HepG2 (cell line): ENCODE data around the gene COL9A3. TPM values are rescaled to one million over a fixed set of nuclear protein-coding genes. Genes with fewer than 3 reads are reported as not detected.
A peak's percentile ranks its signal among the peaks of the same experiment; 100 is the strongest.

Experiments used
- AGO2 ChIP-seq: fragments of 200-400 bp; formaldehyde crosslinking; optimal IDR thresholded peaks from 2 replicates; pipeline ENCODE3; 2017; ENCODE audit warnings: mild to moderate bottlenecking, low read depth, low read length, moderate library complexity
- AKAP8 ChIP-seq: sonication (generic); formaldehyde crosslinking; IDR thresholded peaks from 2 replicates; pipeline ENCODE4 v1.5.1; 2020; ENCODE audit warnings: mild to moderate bottlenecking, missing genetic modification reagents
- ERF ChIP-seq: IDR thresholded peaks from 2 replicates; pipeline ENCODE4 v1.6.1; 2018; ENCODE audit warnings: missing biosample characterization, missing genetic modification reagents
- ETV5 ChIP-seq: IDR thresholded peaks from 2 replicates; pipeline ENCODE4 v1.6.1; 2018; ENCODE audit warnings: missing biosample characterization, missing genetic modification reagents, inconsistent platforms, borderline replicate concordance
- FOXC1 ChIP-seq: sonication (generic); formaldehyde crosslinking; IDR thresholded peaks from 2 replicates; pipeline ENCODE4 v1.8.0; 2022; ENCODE audit warnings: mild to moderate bottlenecking, missing genetic modification reagents, borderline replicate concordance
- GABPB1 ChIP-seq: IDR thresholded peaks from 2 replicates; pipeline ENCODE4 v1.6.1; 2016; ENCODE audit warnings: mild to moderate bottlenecking, missing genetic modification reagents, moderate library complexity, missing compliant biosample characterization
- HNRNPL ChIP-seq: fragments of 200-400 bp; formaldehyde crosslinking; IDR thresholded peaks from 2 replicates; pipeline ENCODE4 v1.6.1; 2017; ENCODE audit warnings: mild to moderate bottlenecking, low read depth, low read length
- KDM1A ChIP-seq: IDR thresholded peaks from 2 replicates; pipeline ENCODE4 v1.6.1; 2016; ENCODE audit warnings: missing compliant biosample characterization
- KLF6 ChIP-seq: IDR thresholded peaks from 2 replicates; pipeline ENCODE4 v1.8.0; 2016; ENCODE audit warnings: missing biosample characterization, missing genetic modification reagents
- NONO ChIP-seq, 2 experiments: fragments of 450-650 bp in 1 of 2; sonication (generic) in 1 of 2; formaldehyde crosslinking in 1 of 2; IDR thresholded peaks in 1 of 2; conservative IDR thresholded peaks in 1 of 2; 2 replicates each; pipeline versions ENCODE4 v1.6.1 to v1.8.0; 2017 to 2022; ENCODE audit warnings: mild to moderate bottlenecking in 1 of 2, missing genetic modification reagents in 1 of 2, moderate library complexity in 1 of 2
- NR0B2 ChIP-seq: sonication (generic); formaldehyde crosslinking; IDR thresholded peaks from 2 replicates; pipeline ENCODE4 v1.4.0; 2020; ENCODE audit warnings: mild to moderate bottlenecking, missing genetic modification reagents
- ONECUT2 ChIP-seq: sonication (generic); formaldehyde crosslinking; IDR thresholded peaks from 2 replicates; pipeline ENCODE4 v1.4.0; 2020; ENCODE audit warnings: missing genetic modification reagents
- RAD21 ChIP-seq: fragments of 450-650 bp; formaldehyde crosslinking; IDR thresholded peaks from 2 replicates; pipeline ENCODE4 v1.5.0; 2020; ENCODE audit warnings: mild to moderate bottlenecking
- REXO4 ChIP-seq: sonication (generic); formaldehyde crosslinking; IDR thresholded peaks from 2 replicates; pipeline ENCODE4 v1.8.0; 2022; ENCODE audit warnings: missing genetic modification reagents, mild to moderate bottlenecking, borderline replicate concordance
- SAFB2 ChIP-seq: sonication (generic); formaldehyde crosslinking; IDR thresholded peaks from 2 replicates; pipeline ENCODE4 v1.5.1; 2020; ENCODE audit warnings: missing genetic modification reagents, low read depth, mild to moderate bottlenecking, borderline replicate concordance
- SRSF1 ChIP-seq: fragments of 200-400 bp; formaldehyde crosslinking; optimal IDR thresholded peaks from 2 replicates; pipeline ENCODE3; 2017; ENCODE audit warnings: mild to moderate bottlenecking, low read depth, low read length, moderate library complexity
- TAF1 ChIP-seq: sonication (generic); formaldehyde crosslinking; IDR thresholded peaks from 2 replicates; pipeline ENCODE4 v1.4.0; 2020; ENCODE audit warnings: missing genetic modification reagents
- TEAD3 ChIP-seq: optimal IDR thresholded peaks from 2 replicates; pipeline ENCODE3; 2016; ENCODE audit warnings: borderline replicate concordance
- ZC3H13 ChIP-seq: sonication (generic); formaldehyde crosslinking; IDR thresholded peaks from 2 replicates; pipeline ENCODE4 v1.8.1; 2023; ENCODE audit warnings: mild to moderate bottlenecking, missing genetic modification reagents, moderate library complexity
- ZFX ChIP-seq: sonication (generic); formaldehyde crosslinking; IDR thresholded peaks from 2 replicates; pipeline ENCODE4 v1.4.0; 2020; ENCODE audit warnings: mild to moderate bottlenecking, low read depth, missing genetic modification reagents, moderate library complexity
- ZNF263 ChIP-seq: sonication (generic); formaldehyde crosslinking; IDR thresholded peaks from 2 replicates; pipeline ENCODE4 v1.4.0; 2020; ENCODE audit warnings: missing genetic modification reagents
- ZNF431 ChIP-seq: sonication (generic); formaldehyde crosslinking; IDR thresholded peaks from 2 replicates; pipeline ENCODE4 v1.9.0; 2022; ENCODE audit warnings: missing genetic modification reagents, low read depth, mild to moderate bottlenecking, borderline replicate concordance
- ZNF687 ChIP-seq: sonication (generic); formaldehyde crosslinking; IDR thresholded peaks from 2 replicates; pipeline ENCODE4 v1.5.1; 2020; ENCODE audit warnings: mild to moderate bottlenecking, missing genetic modification reagents, moderate library complexity
- ZNF766 ChIP-seq: sonication (generic); formaldehyde crosslinking; IDR thresholded peaks from 2 replicates; pipeline ENCODE4 v1.5.0; 2020; ENCODE audit warnings: missing genetic modification reagents, borderline replicate concordance
- polyA plus RNA-seq, 8 experiments: library from polyadenylated mRNA; depleted of rRNA in 3 of 8; stranded (reverse) in 7 of 8; unstranded in 1 of 8; fragments of >200 nt; fragmentation: Illumina TruSeq in 4 of 8; extraction: Trizol in 4 of 8; gene quantifications; 2 replicates each; pipeline versions ENCODE4 v1.2.1 to v1.2.3, GENCODE V29; 2011 to 2016; ENCODE audit warnings: low read depth in 4 of 8, missing spikeins in 1 of 8, mixed read lengths in 1 of 8; ENCODE audit not compliant: insufficient read depth in 1 of 8
- total RNA-seq, 5 experiments: library from RNA; depleted of rRNA; stranded (reverse); fragments of >200 nt; fragmentation: Illumina TruSeq; extraction: Trizol; gene quantifications; 2 replicates each; pipeline ENCODE4 v1.2.3, GENCODE V29; 2016; ENCODE audit warnings: low read depth in 1 of 5

COL9A3 gene
- total and polyA plus RNA-seq, 2 of the 13 experiments (the other 11 are each of a cell fraction or from before 2014, with no cell fraction given), result 155 to 204 TPM

- TF ChIP-seq ZNF263 (CRISPR knock-in tag), result peak; percentile 4; the same call in 1 of the 2 replicates
- TF ChIP-seq ONECUT2, result no peak
- peak; percentile 88 for TF ChIP-seq TEAD3 (CRISPR knock-in tag)
- TF ChIP-seq ZC3H13, result peak; percentile 57; the same call in 1 of the 2 replicates
- TF ChIP-seq RAD21, result 0 out of 2 replicates have a peak, but pooled peaks have one; percentile 10
- TF ChIP-seq KLF6 (CRISPR knock-in tag), result 0 out of 2 replicates have a peak, but pooled peaks have one; percentile 27
- TF ChIP-seq AKAP8, result no peak
- 0 out of 2 replicates have a peak, but pooled peaks have one; percentile 2 for TF ChIP-seq ETV5 (CRISPR knock-in tag)
- 0 out of 2 replicates have a peak, but pooled peaks have one; percentile 7 for TF ChIP-seq FOXC1 (CRISPR knock-in tag)
- TF ChIP-seq ERF, result no peak
- TF ChIP-seq SAFB2 (CRISPR knock-in tag), result 0 out of 2 replicates have a peak, but pooled peaks have one; percentile 38
- peak; percentile 92 for TF ChIP-seq AGO2
- TF ChIP-seq TAF1 (CRISPR knock-in tag), result no peak; the same call in 1 of the 2 replicates
- peak; percentile 72 for TF ChIP-seq ZNF687 (CRISPR knock-in tag)
- TF ChIP-seq REXO4 (CRISPR knock-in tag), result no peak
- TF ChIP-seq ZNF431, result no peak
- no peak for TF ChIP-seq KDM1A (CRISPR knock-in tag)
- TF ChIP-seq HNRNPL, result 0 out of 2 replicates have a peak, but pooled peaks have one; percentile 26
- peak; percentile 53 for TF ChIP-seq SRSF1
- TF ChIP-seq NONO (IDR thresholded peaks at IDR 0.05), result no peak
- 0 out of 2 replicates have a peak, but pooled peaks have one; percentile 35 for TF ChIP-seq NONO (CRISPR knock-in tag; conservative IDR thresholded peaks at IDR 0.05)
- peak; percentile 41; the same call in 1 of the 2 replicates for TF ChIP-seq NR0B2 (CRISPR knock-in tag)
- TF ChIP-seq GABPB1, result peak; percentile 33; the same call in 1 of the 2 replicates
- 0 out of 2 replicates have a peak, but pooled peaks have one; percentile 40 for TF ChIP-seq ZNF766 (CRISPR knock-in tag)
- peak; percentile 4; the same call in 1 of the 2 replicates for TF ChIP-seq ZFX (CRISPR knock-in tag)
These were observed 593 bp upstream of the COL9A3 start (continued) for GRCh38 chr20:62816031-62816883.
